HG03457 (cell line): ENCODE results near the gene PAIP2.
"Not testable (repeated sequence)": the region's sequence is repeated elsewhere in the genome, so short reads cannot be mapped to it uniquely, and the experiment has no call there.

Experiments
- ATAC-seq: cut with Tn5 transposase; IDR thresholded peaks from one replicate; pipeline ENCODE4 v1.9.1; 2021; ENCODE audit warnings: moderate number of reproducible peaks; ENCODE audit not compliant: unreplicated experiment

PAIP2 gene

DNA sequence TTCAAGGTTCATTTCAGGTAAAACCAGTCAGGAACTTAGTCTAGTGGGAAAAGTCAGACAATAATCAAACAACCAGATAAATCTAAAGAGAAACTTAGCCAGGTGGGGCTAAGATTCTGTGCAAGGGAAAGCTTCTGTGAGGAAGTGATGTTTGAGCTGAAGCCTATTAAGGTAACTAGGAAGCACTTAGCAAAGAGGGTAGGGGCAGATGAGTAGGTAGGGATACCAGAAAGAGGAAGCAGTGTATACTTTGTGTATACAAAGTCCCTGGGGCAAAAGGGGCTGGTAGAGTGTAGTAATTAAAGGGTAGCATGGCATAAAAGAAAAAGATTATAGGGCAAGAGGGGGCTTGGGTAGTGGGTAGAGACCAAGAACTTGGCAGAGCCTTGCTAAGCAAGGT is 65.9 kb downstream of the PAIP2 start:
- ATAC-seq: no peak

DNA sequence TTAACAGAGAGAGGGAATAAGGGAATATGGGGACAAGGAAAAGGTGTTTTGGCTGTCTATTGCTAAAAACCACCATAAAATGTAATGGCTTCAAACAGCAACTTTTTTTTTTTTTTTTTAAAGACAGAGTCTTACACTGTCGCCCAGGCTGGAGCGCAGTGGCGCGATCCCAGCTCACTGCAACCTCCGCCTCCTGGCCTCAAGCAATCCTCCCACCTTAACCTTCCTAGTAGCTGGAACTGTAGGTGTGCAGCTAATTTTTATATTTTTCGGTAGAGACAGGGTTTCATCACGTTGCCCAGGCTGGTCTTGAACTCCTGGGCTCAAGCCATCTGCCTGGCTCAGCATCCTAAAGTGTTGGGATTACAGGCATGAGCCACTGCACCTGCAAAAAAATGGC is 66.5 kb downstream of the PAIP2 start:
- no peak for ATAC-seq

DNA sequence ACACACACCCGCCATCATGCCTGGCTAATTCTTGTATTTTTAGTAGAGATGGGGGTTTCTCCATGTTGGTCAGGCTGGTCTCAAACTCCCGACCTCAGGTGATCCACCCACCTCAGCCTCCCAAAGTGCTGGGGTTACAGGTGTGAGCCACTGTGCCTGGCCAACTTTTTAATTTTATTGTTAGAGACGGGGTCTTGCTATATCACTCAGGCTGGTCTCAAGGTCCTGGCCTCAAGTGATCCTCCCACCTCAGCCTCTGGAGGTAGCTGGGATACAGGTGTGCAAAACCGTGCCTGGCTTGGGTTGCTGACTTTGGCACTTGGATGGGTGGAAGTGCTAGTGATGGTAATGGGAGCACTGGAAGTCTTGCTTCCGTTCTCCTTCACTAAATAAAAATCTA is 67.5 kb downstream of the PAIP2 start:
- not testable (repeated sequence) for ATAC-seq

DNA sequence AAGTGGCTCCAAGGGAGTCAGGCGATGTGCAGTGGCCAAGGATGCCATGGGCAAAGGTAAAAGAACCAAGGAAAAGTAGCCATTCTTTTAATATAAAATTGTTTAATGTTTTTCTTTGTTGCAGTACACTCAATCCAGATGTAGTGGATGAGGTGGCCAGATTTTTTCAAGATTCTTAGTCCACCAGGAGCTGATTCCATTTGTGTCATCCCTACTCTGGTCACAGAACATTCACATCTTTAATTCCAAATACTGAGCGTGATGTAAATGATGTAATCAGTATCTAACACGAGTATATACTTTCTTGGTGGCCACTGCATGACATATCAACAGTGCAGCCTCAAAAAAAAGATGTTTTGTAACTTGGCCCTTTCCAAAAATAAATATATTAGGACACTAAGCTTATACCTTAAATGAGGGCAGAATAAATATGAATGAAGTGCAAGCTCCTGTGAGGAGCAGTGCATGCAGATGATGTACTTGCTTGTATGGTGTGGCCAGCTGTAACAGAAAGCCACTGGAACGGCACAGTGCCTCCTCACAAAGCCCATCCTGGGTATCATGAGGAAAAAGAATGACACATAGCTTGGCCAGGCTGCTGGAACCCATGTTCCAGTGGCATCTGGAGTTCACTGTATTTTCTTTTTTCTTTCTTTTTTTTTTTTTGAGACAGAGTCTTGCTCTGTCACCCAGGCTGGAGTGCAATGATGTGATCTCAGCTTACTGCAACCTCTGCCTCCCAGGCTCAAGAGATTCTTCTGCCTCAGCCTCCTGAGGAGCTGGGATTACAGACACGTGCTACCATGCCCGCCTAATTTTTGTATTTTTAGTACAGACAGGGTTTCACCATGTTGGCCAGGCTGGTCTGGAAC is 68.7 kb downstream of the PAIP2 start:
- no peak for ATAC-seq

DNA sequence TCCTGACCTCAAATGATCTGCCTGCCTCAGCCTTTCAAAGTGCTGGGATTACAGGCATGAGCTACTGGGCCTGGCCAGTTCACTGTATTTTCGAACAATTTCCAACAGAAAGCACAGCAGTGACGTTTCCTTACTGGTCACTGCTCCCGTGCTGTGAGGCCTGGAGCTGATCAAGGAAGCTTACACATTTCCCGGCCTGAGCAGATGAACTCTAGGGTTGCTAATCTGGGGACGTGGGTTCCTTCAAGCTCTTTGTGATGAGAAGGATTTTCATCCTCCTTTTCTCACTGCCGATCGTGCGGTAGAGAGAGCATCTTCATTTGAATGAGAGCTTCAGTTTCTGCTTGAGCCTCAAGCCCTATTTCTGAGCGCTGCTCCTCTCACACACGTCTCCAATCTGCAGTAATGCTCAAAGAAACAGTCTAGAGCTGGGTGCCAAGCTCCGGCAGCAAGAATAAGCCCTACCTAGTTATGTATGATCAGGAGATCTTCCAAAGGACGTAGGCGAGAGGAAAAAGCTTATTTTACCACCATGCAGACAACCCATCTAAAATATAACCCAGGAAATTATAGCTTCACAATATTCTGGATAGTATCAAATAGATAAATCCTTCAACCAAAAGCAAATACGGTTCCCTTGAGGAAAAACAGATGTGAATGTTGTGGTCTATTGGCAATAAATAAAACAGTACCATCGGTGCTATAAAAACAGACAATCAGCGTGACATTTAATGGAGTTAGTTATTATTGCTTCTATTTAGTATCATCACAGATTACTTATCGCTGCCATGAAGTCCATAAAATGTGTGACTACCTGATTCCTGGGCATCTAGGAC is 69.6 kb downstream of the PAIP2 start:
- ATAC-seq: no peak

DNA sequence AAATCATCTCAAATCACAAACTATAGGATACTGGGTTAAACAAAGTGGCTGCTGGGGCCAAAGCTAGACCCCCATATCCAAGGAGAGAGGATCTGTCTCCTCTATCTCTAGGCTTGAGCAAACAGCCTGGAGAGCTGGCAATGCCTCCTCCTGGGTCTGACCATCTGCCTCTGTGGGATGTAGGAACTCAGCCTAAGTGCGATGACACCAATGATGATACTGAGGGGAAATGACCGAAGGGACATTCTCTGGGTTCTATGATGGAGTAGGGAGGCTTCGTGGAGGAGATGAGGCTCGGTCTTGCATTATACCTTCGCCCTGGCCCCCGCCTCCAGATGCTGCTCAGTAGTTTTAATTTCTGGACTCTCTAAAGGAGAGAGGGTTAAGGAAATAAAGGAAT is 71.5 kb downstream of the PAIP2 start:
- ATAC-seq: no peak

DNA sequence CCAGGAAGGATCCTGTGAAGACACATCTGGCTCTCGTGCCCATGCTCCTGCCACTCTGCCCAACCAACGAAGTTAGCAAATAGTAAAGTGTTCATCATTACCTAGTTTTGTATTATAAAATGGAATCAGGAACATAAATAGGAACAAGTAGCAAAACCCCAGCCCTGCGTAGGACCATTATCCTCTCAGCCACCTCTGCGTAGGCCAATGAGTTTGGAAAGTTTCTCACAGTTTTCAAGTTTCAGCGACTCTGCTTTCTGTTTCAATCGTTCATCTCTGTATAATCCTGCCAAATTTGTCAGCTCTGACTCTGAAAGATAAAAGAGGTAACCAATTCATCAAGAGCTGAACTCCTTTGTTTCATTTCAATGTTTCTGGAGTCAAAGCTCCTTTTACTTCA is 72.3 kb downstream of the PAIP2 start:
- no peak for ATAC-seq

DNA sequence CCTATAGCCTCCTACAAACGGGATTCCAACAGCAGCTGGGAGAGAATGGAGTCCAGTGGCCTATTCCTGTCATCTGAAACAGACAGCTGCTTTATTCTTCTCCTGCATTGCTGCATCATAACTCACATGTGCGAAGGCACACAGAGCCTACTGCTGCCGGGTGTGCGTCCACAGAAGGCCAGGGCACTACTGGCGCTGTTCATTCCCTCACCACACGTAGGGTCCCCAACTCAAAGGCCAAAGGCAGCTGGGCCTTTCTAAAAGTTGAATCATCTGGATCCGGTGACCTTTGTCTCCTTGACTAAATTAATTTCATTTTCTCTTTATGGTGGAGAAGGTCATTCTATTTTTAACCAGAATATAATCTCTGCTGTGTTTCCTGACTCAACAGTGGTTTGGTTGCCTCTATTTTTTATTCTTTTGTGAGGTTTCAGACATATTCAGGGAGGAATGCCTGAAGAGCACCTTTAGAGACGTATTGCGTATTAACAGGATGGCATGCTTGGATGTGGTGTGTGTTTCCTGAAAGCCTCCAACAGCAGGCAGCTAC is 73.0 kb downstream of the PAIP2 start:
- no peak for ATAC-seq

DNA sequence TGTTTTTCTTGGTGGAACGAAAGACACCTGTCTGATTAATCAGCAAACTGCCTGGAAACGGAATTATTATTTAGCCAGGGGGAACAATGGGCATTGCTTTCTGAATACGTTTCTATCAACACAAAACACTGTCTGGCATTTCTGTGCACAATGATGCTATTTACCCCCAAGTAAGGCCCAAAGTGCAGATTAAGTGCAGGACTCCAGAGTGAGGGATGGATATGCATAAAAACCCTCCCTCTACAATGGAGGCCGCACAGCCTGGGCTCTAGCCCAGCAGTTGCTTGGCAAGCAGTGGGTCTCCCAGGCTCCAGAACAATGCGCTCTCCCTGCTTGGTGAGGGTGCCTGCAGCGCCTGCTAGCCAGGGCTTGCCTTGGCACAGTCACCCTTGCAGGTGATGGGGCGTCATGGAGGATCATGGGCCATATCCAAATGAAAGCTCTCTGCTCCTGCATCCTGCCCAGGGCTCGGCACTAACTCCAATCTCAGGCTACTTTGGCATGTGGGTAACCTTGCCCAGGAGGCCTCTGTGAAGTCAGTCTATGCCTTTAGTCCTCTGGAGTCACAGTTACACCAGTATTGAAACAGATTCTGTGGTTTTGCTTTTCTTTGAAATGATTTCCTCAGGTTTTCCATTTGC is 73.7 kb downstream of the PAIP2 start:
- no peak for ATAC-seq

DNA sequence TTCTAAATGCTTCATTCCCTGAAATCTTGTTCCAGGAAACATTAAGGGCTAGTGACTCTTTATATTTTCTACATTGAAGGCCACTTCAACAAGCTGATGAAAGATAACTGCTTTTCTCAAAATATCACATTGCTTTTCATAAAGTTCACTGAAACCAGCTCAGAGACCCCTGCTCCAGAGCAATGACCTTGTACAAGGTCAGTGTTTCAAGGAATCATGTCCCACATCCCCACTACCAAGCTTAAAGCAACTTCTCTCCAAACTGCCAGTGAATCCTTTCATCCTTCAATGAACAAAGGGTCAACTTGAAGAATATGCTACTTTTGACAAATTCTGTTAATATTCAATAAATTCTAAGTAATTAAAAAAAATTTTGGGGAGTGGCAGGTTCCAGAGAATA is 74.2 kb downstream of the PAIP2 start:
- ATAC-seq: no peak

DNA sequence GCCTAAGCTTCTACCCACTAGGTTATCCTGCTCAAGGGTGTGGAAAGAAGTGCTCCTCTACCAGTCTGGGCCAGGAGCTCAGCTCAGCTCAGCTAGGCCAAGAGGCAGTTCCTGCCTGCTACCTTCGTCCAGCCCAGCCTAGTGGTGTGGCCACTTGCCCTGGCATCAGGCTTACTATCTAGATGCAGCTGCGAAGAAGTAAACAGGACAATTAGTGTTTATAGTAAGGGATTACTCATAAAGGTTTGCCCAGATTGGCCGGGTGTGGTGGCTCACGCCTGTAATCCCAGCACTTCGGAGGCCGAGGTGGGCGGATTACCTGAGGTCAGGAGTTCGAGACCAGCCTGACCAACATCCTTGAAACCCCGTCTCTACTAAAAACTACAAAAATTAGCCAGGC is 75.0 kb downstream of the PAIP2 start:
- ATAC-seq: no peak

DNA sequence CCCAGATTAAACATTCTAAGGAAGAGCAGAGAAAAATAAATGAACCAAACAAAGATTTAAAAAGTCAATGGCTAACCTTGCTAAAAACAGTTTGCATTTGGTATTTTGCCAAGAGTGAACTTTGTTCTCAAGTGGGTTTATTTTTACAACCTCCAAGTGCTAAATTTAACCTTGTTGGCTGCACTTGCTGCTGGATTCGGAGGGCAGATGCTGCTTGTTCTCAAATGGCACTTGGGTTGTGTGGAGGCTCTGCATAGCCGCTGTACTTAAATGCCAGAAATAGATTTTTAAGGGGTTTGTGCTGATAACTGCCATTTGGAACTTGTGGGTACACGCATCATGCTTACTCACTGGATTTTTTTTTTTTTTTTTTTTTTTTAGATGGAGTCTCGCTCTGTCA is 75.6 kb downstream of the PAIP2 start:
- no peak for ATAC-seq

DNA sequence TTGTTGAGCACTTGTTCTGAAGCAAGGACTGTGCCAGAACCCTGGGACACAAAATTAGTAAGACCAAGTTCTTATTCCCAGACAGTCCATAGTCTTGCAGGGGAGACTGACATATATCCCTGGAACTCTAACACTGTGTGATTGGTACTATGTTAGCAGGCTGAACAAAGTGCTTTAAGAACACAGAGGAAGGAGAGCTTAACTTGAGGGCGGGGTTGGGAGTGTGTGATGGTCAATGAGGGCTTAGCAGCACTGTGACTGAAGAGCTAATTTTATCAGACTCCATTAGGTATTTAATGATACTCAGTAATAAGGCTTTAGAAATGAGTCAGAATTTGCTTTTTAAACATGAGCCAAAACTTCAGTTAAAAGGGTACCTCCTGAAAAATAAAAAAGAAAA is 77.1 kb downstream of the PAIP2 start:
- ATAC-seq: no peak
